H1 (cell line): Measurements from ENCODE around the gene TSSK6. TPM values are rescaled to one million over a fixed set of nuclear protein-coding genes. Genes with fewer than 3 reads are reported as not detected.

Experiments
- CTCF ChIA-PET: fragments of 300-600 bp; sonication (Branson Sonifier 250); formaldehyde crosslinking; loops from one replicate; lab custom pipeline; 2021; ENCODE audit not compliant: partially characterized antibody; lab: Charles Lee
- POLR2A ChIA-PET: fragments of 300-600 bp; sonication (Branson Sonifier 250); formaldehyde crosslinking; loops from one replicate; lab custom pipeline; 2021; ENCODE audit warnings: inconsistent platforms; ENCODE audit not compliant: partially characterized antibody; lab: Charles Lee
- DNase-seq, 2 experiments: peaks; one replicate each; pipeline versions ENCODE4 v3.0.0 to v3.0.0-alpha.2; 2010 to 2022; ENCODE audit warnings: low spot score in 2 of 2, low read depth in 1 of 2, mixed read lengths in 1 of 2
- FAIRE-seq: peaks from 2 replicates; lab custom pipeline; 2011; peaks lifted over from hg19 to GRCh38; lab: Jason Lieb, UNC
- H2AFZ ChIP-seq: 2 replicates; pipeline ENCODE4 v1.8.1; 2012; ENCODE audit warnings: low read length, inconsistent platforms
- H2AK5ac ChIP-seq: 2 replicates; pipeline ENCODE4 v1.6.1; 2013; ENCODE audit warnings: low read depth, low read length
- H2BK120ac ChIP-seq: replicated peaks from 2 replicates; pipeline ENCODE3; 2013; ENCODE audit warnings: low read depth, low read length, inconsistent platforms
- H2BK12ac ChIP-seq: 2 replicates; pipeline ENCODE4 v1.6.1; 2013; ENCODE audit warnings: low read depth, low read length
- H2BK15ac ChIP-seq: 2 replicates; pipeline ENCODE4 v1.6.1; 2013; ENCODE audit warnings: low read length
- H2BK20ac ChIP-seq: 2 replicates; pipeline ENCODE4 v1.6.1; 2013; ENCODE audit warnings: low read length
- H2BK5ac ChIP-seq: 2 replicates; pipeline ENCODE4 v1.6.1; 2013; ENCODE audit warnings: low read depth, low read length
- H3K14ac ChIP-seq: 2 replicates; pipeline ENCODE4 v1.6.1; 2013; ENCODE audit warnings: inconsistent platforms; ENCODE audit not compliant: insufficient read length
- H3K18ac ChIP-seq: 2 replicates; pipeline ENCODE4 v1.6.1; 2013; ENCODE audit warnings: low read length; ENCODE audit errors: extremely low read depth
- H3K23ac ChIP-seq: 2 replicates; pipeline ENCODE4 v1.6.1; 2013; ENCODE audit warnings: inconsistent platforms; ENCODE audit not compliant: insufficient read length
- H3K23me2 ChIP-seq: 2 replicates; pipeline ENCODE4 v1.6.1; 2013; ENCODE audit warnings: low read depth, low read length
- H3K27ac ChIP-seq: 2 replicates; pipeline ENCODE4 v1.6.1; 2011; ENCODE audit warnings: low read depth, low read length, inconsistent platforms
- H3K27me3 ChIP-seq, 4 experiments: replicated peaks in 1 of 4; 1 replicate in 1 of 4; 2 replicates in 3 of 4; pipeline versions ENCODE4 v1.6.1 to v1.8.1; 2011 to 2013; ENCODE audit warnings: low read length in 3 of 4, mild to moderate bottlenecking in 3 of 4, inconsistent platforms in 2 of 4, mixed read lengths in 2 of 4, moderate library complexity in 1 of 4; ENCODE audit not compliant: control insufficient read depth in 3 of 4, insufficient read depth in 3 of 4; ENCODE audit errors: extremely low read depth in 1 of 4
- H3K36me3 ChIP-seq, 4 experiments: 2 replicates each; pipeline versions ENCODE4 v1.6.1 to v1.8.1; 2011 to 2013; ENCODE audit warnings: mild to moderate bottlenecking in 4 of 4, low read length in 3 of 4, moderate library complexity in 2 of 4, control low read depth in 1 of 4, inconsistent platforms in 1 of 4; ENCODE audit not compliant: insufficient read depth in 4 of 4, control insufficient read depth in 2 of 4
- H3K4ac ChIP-seq: replicated peaks from 2 replicates; pipeline ENCODE3; 2013; ENCODE audit warnings: low read length, low read depth, mixed read lengths, inconsistent platforms; ENCODE audit not compliant: insufficient read length
- H3K4me1 ChIP-seq, 4 experiments: replicated peaks in 1 of 4; 1 replicate in 1 of 4; 2 replicates in 3 of 4; pipeline versions ENCODE4 v1.6.1 to v1.8.1; 2011 to 2013; ENCODE audit warnings: low read length in 3 of 4, inconsistent platforms in 2 of 4, mixed read lengths in 1 of 4; ENCODE audit not compliant: insufficient read depth in 4 of 4, control insufficient read depth in 3 of 4
- H3K4me2 ChIP-seq, 2 experiments: 2 replicates each; pipeline versions ENCODE4 v1.6.1 to v1.8.1; 2011 to 2013; ENCODE audit warnings: low read depth in 2 of 2, low read length in 2 of 2, control low read depth in 1 of 2, inconsistent platforms in 1 of 2, mild to moderate bottlenecking in 1 of 2; ENCODE audit not compliant: insufficient read depth in 1 of 2
- H3K4me3 ChIP-seq, 4 experiments: fragments of 200-600, 300-600 bp in 1 of 4; sonication (generic), shearing (Covaris generic), sonication (Bioruptor Twin) in 1 of 4; 2 replicates each; pipeline versions ENCODE4 v1.5.1 to v1.8.1; 2011 to 2016; ENCODE audit warnings: low read length in 4 of 4, low read depth in 3 of 4, control low read depth in 2 of 4, inconsistent platforms in 2 of 4, mild to moderate bottlenecking in 2 of 4, mixed read lengths in 1 of 4, moderate library complexity in 1 of 4; ENCODE audit not compliant: insufficient read depth in 2 of 4; ENCODE audit errors: extremely low read depth in 1 of 4
- H3K56ac ChIP-seq: replicated peaks from 2 replicates; pipeline ENCODE3; 2013; ENCODE audit warnings: low read depth, mild to moderate bottlenecking, mixed read lengths, low read length, inconsistent platforms; ENCODE audit not compliant: insufficient read length
- H3K79me1 ChIP-seq: 2 replicates; pipeline ENCODE4 v1.6.1; 2013; ENCODE audit warnings: low read depth, low read length, control low read depth
- H3K79me2 ChIP-seq, 2 experiments: 2 replicates each; pipeline versions ENCODE4 v1.6.1 to v1.8.1; 2012 to 2013; ENCODE audit warnings: low read length in 2 of 2, mild to moderate bottlenecking in 2 of 2, inconsistent platforms in 1 of 2; ENCODE audit not compliant: insufficient read depth in 2 of 2, control insufficient read depth in 1 of 2
- H3K9ac ChIP-seq, 4 experiments: replicated peaks in 1 of 4; 1 replicate in 1 of 4; 2 replicates in 3 of 4; pipeline versions ENCODE4 v1.6.1 to v1.8.1; 2011 to 2013; ENCODE audit warnings: low read depth in 3 of 4, low read length in 3 of 4, control low read depth in 2 of 4, mild to moderate bottlenecking in 2 of 4, moderate library complexity in 2 of 4, inconsistent platforms in 1 of 4; ENCODE audit errors: extremely low read depth in 1 of 4
- H3K9me3 ChIP-seq, 2 experiments: 2 replicates each; pipeline versions ENCODE4 v1.6.1 to v1.8.1; 2012 to 2013; ENCODE audit warnings: mild to moderate bottlenecking in 2 of 2, moderate library complexity in 2 of 2, control low read depth in 1 of 2, inconsistent platforms in 1 of 2, low read depth in 1 of 2, low read length in 1 of 2, mixed read lengths in 1 of 2; ENCODE audit not compliant: insufficient read depth in 2 of 2
- H4K20me1 ChIP-seq, 2 experiments: replicated peaks in 1 of 2; 2 replicates each; pipeline versions ENCODE3 to v1.8.1; 2011 to 2013; ENCODE audit warnings: inconsistent platforms in 2 of 2, low read length in 2 of 2, mild to moderate bottlenecking in 1 of 2; ENCODE audit not compliant: insufficient read depth in 2 of 2, control insufficient read depth in 1 of 2
- H4K5ac ChIP-seq: 2 replicates; pipeline ENCODE4 v1.6.1; 2013; ENCODE audit warnings: low read length, low read depth, mixed read lengths, inconsistent platforms; ENCODE audit not compliant: insufficient read length
- H4K8ac ChIP-seq: 2 replicates; pipeline ENCODE4 v1.8.0; 2013; ENCODE audit warnings: mild to moderate bottlenecking, moderate library complexity, low read length, inconsistent platforms; ENCODE audit not compliant: insufficient read depth; ENCODE audit errors: extremely low read depth
- H4K91ac ChIP-seq: replicated peaks from 2 replicates; pipeline ENCODE3; 2013; ENCODE audit warnings: low read length, mixed read lengths, inconsistent platforms; ENCODE audit not compliant: insufficient read length
- MAX ChIP-seq: IDR thresholded peaks from 2 replicates; pipeline ENCODE4 v1.6.1; 2012; ENCODE audit warnings: inconsistent platforms
- RNF2 ChIP-seq: fragments of 200-900, 300-1000 bp; sonication (generic); IDR thresholded peaks from 2 replicates; pipeline ENCODE4 v1.7.1; 2016; ENCODE audit warnings: borderline replicate concordance, low read depth, mild to moderate bottlenecking, antibody characterized with exemption, low read length; ENCODE audit not compliant: poor library complexity, severe bottlenecking; ENCODE audit errors: missing control alignments
- WGBS, 2 experiments: shearing (Covaris generic) in 1 of 2; methylation state at CpG; one replicate each; pipeline versions ENCODE4 v1.1.6 to v1.1.7; 2013 to 2015; ENCODE audit warnings: low lambda C conversion rate in 2 of 2, mixed read lengths in 2 of 2, inconsistent platforms in 1 of 2, low coverage in 1 of 2, missing lambda C conversion rate in 1 of 2; ENCODE audit not compliant: insufficient replicate concordance in 2 of 2, insufficient coverage in 1 of 2, insufficient read length in 1 of 2; ENCODE audit errors: extremely low coverage in 1 of 2, missing lambda C conversion rate in 1 of 2; 5-methylcytosine and 5-hydroxymethylcytosine counted together
- polyA plus RNA-seq, 7 experiments: library from polyadenylated mRNA; depleted of rRNA in 3 of 7; stranded (reverse) in 5 of 7; unstranded in 2 of 7; fragments of >200 nt in 5 of 7; fragments of 200-250 nt in 2 of 7; gene quantifications; 1 replicate in 5 of 7; 2 replicates in 1 of 7; 4 replicates in 1 of 7; pipeline versions ENCODE4 v1.2.1 to v1.2.3, GENCODE V29; 2011 to 2013; ENCODE audit warnings: missing spikeins in 2 of 7, mixed read lengths in 2 of 7
- total RNA-seq: library from RNA; stranded (reverse); fragmentation: NEBNext Ultra II Directional; extraction: Animal tissue kit (Norgen Biotek cat#: 25700); gene quantifications from 2 replicates; pipeline ENCODE4 v1.2.1, GENCODE V29; 2021

Gene TSSK6
- total and polyA plus RNA-seq, 2 of the 8 experiments (the other 6 are each of a cell fraction or from before 2014, with no cell fraction given): 3.6 to 7.8 TPM

GRCh38 chr19:19477705-19478383 is 37.5 kb downstream of the TSSK6 start:
- WGBS, 2 experiments: 92% methylated on average over 10 of the region's 10 CpGs; no CpG with 5 or more reads in 1 of the 2 experiments
- Histone ChIP-seq H3K9ac (no peak overlapping the region), H3K79me2 (peaks cover 6 to 92% of the 10 kb centered on the region in 2 experiments; a peak in 3 of 4 replicates), H4K20me1 (peaks cover 30 to 51% of the 10 kb centered on the region in 2 experiments), H3K27me3 (no peaks in the 10 kb centered on the region), H3K9me3 (no peaks in the 10 kb centered on the region), H2AK5ac (no peak overlapping the region), H3K4me3 (no peak overlapping the region), H3K56ac (no peak overlapping the region), H3K4ac (no peak overlapping the region), H3K14ac (no peak overlapping the region), H2BK5ac (no peak overlapping the region), H3K36me3 (peaks cover 0 to 3% (median under 1%) of the 10 kb centered on the region in 4 experiments; a peak in 3 of 8 replicates), H3K79me1 (peaks cover 35% of the 10 kb centered on the region), H3K27ac (no peak overlapping the region), H2BK120ac (no peak overlapping the region), H2BK12ac (no peak overlapping the region), H2AFZ (no peak overlapping the region), H3K4me1 (peaks cover 12 to 23% (median 20%) of the 10 kb centered on the region in 4 experiments), H3K4me2 (no peak overlapping the region), H4K8ac (no peak overlapping the region), H2BK20ac (no peak overlapping the region), H3K23me2 (no peaks in the 10 kb centered on the region; the same call in 1 of the 2 replicates), H4K5ac (no peak overlapping the region), H3K23ac (no peak overlapping the region), H2BK15ac (no peak overlapping the region), H4K91ac (no peak overlapping the region), H3K18ac (no peak overlapping the region)
- FAIRE-seq (no peak), DNase-seq (no peak)
- ChIA-PET CTCF (interaction anchor here (0.8 to 3.2 kb wide), 6 partner anchors 10 to 109 kb away, joined by 3 to 48 read pairs (median 3); no protein-coding TSS in a partner anchor), POLR2A (interaction anchor here (1.7 kb wide), 1 partner anchor 12 kb away, joined by 4 read pairs; no protein-coding TSS in a partner anchor)
- TF ChIP-seq MAX (no peak), RNF2 (no peak)
